Stomach smooth muscle (tissue), 2 donors: ENCODE measurements around the gene RASL12.
A peak's percentile ranks its signal among the peaks of the same experiment; 100 is the strongest.
"Not testable (repeated sequence)": the region's sequence is repeated elsewhere in the genome, so short reads cannot be mapped to it uniquely, and the experiment has no call there.

Source experiments
- H3K27ac ChIP-seq: one replicate; pipeline ENCODE4 v1.7.0; 2013; ENCODE audit warnings: mild to moderate bottlenecking, low read length, inconsistent platforms
- H3K27me3 ChIP-seq, 2 donors: one replicate each; pipeline ENCODE4 v1.7.0; 2013; ENCODE audit warnings: low read length in 2 of 2; ENCODE audit not compliant: insufficient read depth in 2 of 2, control insufficient read depth in 1 of 2
- H3K36me3 ChIP-seq, 2 donors: one replicate each; pipeline ENCODE4 v1.7.0; 2013; ENCODE audit warnings: low read length in 2 of 2; ENCODE audit not compliant: control insufficient read depth in 2 of 2, insufficient read depth in 2 of 2
- H3K4me1 ChIP-seq: one replicate; pipeline ENCODE4 v1.7.0; 2013; ENCODE audit warnings: low read length; ENCODE audit not compliant: control insufficient read depth, insufficient read depth
- H3K4me3 ChIP-seq, 2 donors: one replicate each; pipeline ENCODE4 v1.7.0; 2013; ENCODE audit warnings: low read length in 2 of 2
- H3K9ac ChIP-seq, 2 donors: one replicate each; pipeline ENCODE4 v1.7.0; 2013; ENCODE audit warnings: low read length in 2 of 2, mild to moderate bottlenecking in 1 of 2
- H3K9me3 ChIP-seq, 2 donors: one replicate each; pipeline ENCODE4 v1.7.0; 2013; ENCODE audit warnings: low read length in 2 of 2; ENCODE audit not compliant: control insufficient read depth in 2 of 2
- donor health status: healthy.
- donor health status: Pancreatic carcinoma.

Gene RASL12

GRCh38 chr15:65083262-65083701 is 15.5 kb upstream of the RASL12 start:
- Histone ChIP-seq H3K9me3 (no peaks in the 10 kb centered on the region), H3K4me1 (peaks cover 64% of the 10 kb centered on the region), H3K9ac (no peak overlapping the region), H3K4me3 (no peak overlapping the region), H3K27me3 (peaks cover under 1 to 3% of the 10 kb centered on the region in 2 donors), H3K27ac (peak overlapping the region; percentile 18), H3K36me3 (no peaks in the 10 kb centered on the region)

GRCh38 chr15:65082303-65082953 is 14.6 kb upstream of the RASL12 start:
- Histone ChIP-seq H3K9me3 (no peaks in the 10 kb centered on the region), H3K36me3 (no peaks in the 10 kb centered on the region), H3K4me1 (peaks cover 64% of the 10 kb centered on the region), H3K27me3 (peaks cover 3 to 8% of the 10 kb centered on the region in 2 donors), H3K4me3 (peak overlapping the region in 1 of 2 donors; percentile 8), H3K9ac (no peak overlapping the region), H3K27ac (no peak overlapping the region)

- H3K27me3 ChIP-seq, result peaks cover 3 to 15% of the 10 kb centered on the region in 2 donors
- H3K4me3 ChIP-seq, result no peak overlapping the region
- H3K4me1 ChIP-seq, result peaks cover 58% of the 10 kb centered on the region
- H3K36me3 ChIP-seq, result no peaks in the 10 kb centered on the region
- no peak overlapping the region for H3K9ac ChIP-seq
- H3K9me3 ChIP-seq, result no peaks in the 10 kb centered on the region
- no peak overlapping the region for H3K27ac ChIP-seq
These were observed 14.0 kb upstream of the RASL12 start for GRCh38 chr15:65081758-65082157.

GRCh38 chr15:65081270-65081669 is 13.5 kb upstream of the RASL12 start:
- Histone ChIP-seq H3K9me3 (no peaks in the 10 kb centered on the region), H3K27ac (no peak overlapping the region), H3K4me1 (peaks cover 53% of the 10 kb centered on the region), H3K9ac (no peak overlapping the region), H3K36me3 (no peaks in the 10 kb centered on the region), H3K27me3 (peaks cover 3 to 19% of the 10 kb centered on the region in 2 donors), H3K4me3 (no peak overlapping the region)

GRCh38 chr15:65079580-65079979 is 11.8 kb upstream of the RASL12 start:
- Histone ChIP-seq H3K4me1 (peaks cover 36% of the 10 kb centered on the region), H3K27me3 (peaks cover 3 to 19% of the 10 kb centered on the region in 2 donors)

GRCh38 chr15:65077981-65078352 is 10.2 kb upstream of the RASL12 start:
- H3K9me3 ChIP-seq, result no peaks in the 10 kb centered on the region
- no peak overlapping the region for H3K9ac ChIP-seq
- peaks cover 23% of the 10 kb centered on the region for H3K4me1 ChIP-seq
- no peaks in the 10 kb centered on the region for H3K36me3 ChIP-seq
- H3K4me3 ChIP-seq, result peak overlapping the region in 1 of 2 donors; percentile 22
- peaks cover 3 to 19% of the 10 kb centered on the region in 2 donors for H3K27me3 ChIP-seq
- no peak overlapping the region for H3K27ac ChIP-seq

More at GRCh38 chr15:65079580-65079979, 11.8 kb upstream of the RASL12 start:
- H3K4me3 ChIP-seq, result no peak overlapping the region
- H3K27ac ChIP-seq, result no peak overlapping the region
- H3K36me3 ChIP-seq, result no peaks in the 10 kb centered on the region
- no peaks in the 10 kb centered on the region for H3K9me3 ChIP-seq
- no peak overlapping the region for H3K9ac ChIP-seq

GRCh38 chr15:65077291-65077980 is 9.6 kb upstream of the RASL12 start:
- Histone ChIP-seq H3K27ac (no peak overlapping the region), H3K27me3 (peaks cover 3 to 19% of the 10 kb centered on the region in 2 donors), H3K36me3 (no peaks in the 10 kb centered on the region), H3K4me1 (peaks cover 20% of the 10 kb centered on the region), H3K4me3 (peak overlapping the region in 1 of 2 donors; percentile 22), H3K9ac (no peak overlapping the region), H3K9me3 (no peaks in the 10 kb centered on the region)

GRCh38 chr15:65076486-65077290 is 8.9 kb upstream of the RASL12 start, which contains the start of gene KBTBD13:
KBTBD13 (plus strand) TSS chr15:65076746; CDS start chr15:65076816, 70 bp downstream.
- H3K4me3 ChIP-seq, result peak within 1 kb of the TSS in 1 of 2 donors; percentile 22
- H3K9me3 ChIP-seq, result no peaks in the 10 kb centered on the region
- peaks cover 3 to 19% of the 10 kb centered on the region in 2 donors for H3K27me3 ChIP-seq
- no peak within 1 kb of the TSS for H3K27ac ChIP-seq
- peaks cover 22% of the 10 kb centered on the region for H3K4me1 ChIP-seq
- no peaks in the 10 kb centered on the region for H3K36me3 ChIP-seq
- no peak within 1 kb of the TSS for H3K9ac ChIP-seq

GRCh38 chr15:65075607-65076395 is 8.0 kb upstream of the RASL12 start:
- not testable (repeated sequence) for H3K27ac ChIP-seq, H3K9me3 ChIP-seq, H3K9ac ChIP-seq, H3K36me3 ChIP-seq, H3K4me3 ChIP-seq
- H3K4me1 ChIP-seq, result peaks cover 27% of the 10 kb centered on the region
- peaks cover 3 to 19% of the 10 kb centered on the region in 2 donors for H3K27me3 ChIP-seq

- peaks cover 3 to 19% of the 10 kb centered on the region in 2 donors for H3K27me3 ChIP-seq
- not testable (repeated sequence) for H3K27ac ChIP-seq, H3K9me3 ChIP-seq, H3K9ac ChIP-seq, H3K36me3 ChIP-seq, H3K4me3 ChIP-seq
- peaks cover 35% of the 10 kb centered on the region for H3K4me1 ChIP-seq
These were observed 7.2 kb upstream of the RASL12 start for GRCh38 chr15:65074946-65075345.
